ENCODE measurements around the gene RTTN.

RTTN gene

GRCh38 chr18:69969491-69969890 lies 236.0 kb downstream of the RTTN start:
- H3K4me1 ChIP-seq (ENCODE audit: control insufficient read depth, insufficient read depth, low read length): peaks cover 6% of the 10 kb centered on the region
- peak; percentile 54 for DNase-seq (ENCODE audit: low read depth)
- no peak overlapping the region for H3K4me3 ChIP-seq (ENCODE audit: low read length)
- no peak overlapping the region for H3K9ac ChIP-seq (ENCODE audit: low read length)
- H3K9me3 ChIP-seq (ENCODE audit: control insufficient read depth, low read length): peaks cover 6% of the 10 kb centered on the region
- H3K36me3 ChIP-seq (ENCODE audit: control insufficient read depth, insufficient read depth, low read length, severe bottlenecking): no peaks in the 10 kb centered on the region
- H3K27me3 ChIP-seq (replicated peaks; ENCODE audit: control insufficient read depth, insufficient read depth, low read length): no peaks in the 10 kb centered on the region

GRCh38 chr18:69968039-69968438 lies 237.4 kb downstream of the RTTN start:
- Histone ChIP-seq H3K9ac (ENCODE audit: low read length) (no peak overlapping the region), H3K36me3 (ENCODE audit: control insufficient read depth, insufficient read depth, low read length, severe bottlenecking) (no peaks in the 10 kb centered on the region), H3K4me1 (ENCODE audit: control insufficient read depth, insufficient read depth, low read length) (peaks cover 6% of the 10 kb centered on the region), H3K4me3 (ENCODE audit: low read length) (no peak overlapping the region), H3K9me3 (ENCODE audit: control insufficient read depth, low read length) (peaks cover 6% of the 10 kb centered on the region), H3K27me3 (replicated peaks; ENCODE audit: control insufficient read depth, insufficient read depth, low read length) (no peaks in the 10 kb centered on the region)
- no peak for DNase-seq (ENCODE audit: low read depth)

- Histone ChIP-seq H3K4me1 (ENCODE audit: control insufficient read depth, insufficient read depth, low read length) (no peaks in the 10 kb centered on the region), H3K27me3 (replicated peaks; ENCODE audit: control insufficient read depth, insufficient read depth, low read length) (no peaks in the 10 kb centered on the region), H3K9ac (ENCODE audit: low read length) (no peak overlapping the region), H3K4me3 (ENCODE audit: low read length) (no peak overlapping the region), H3K9me3 (ENCODE audit: control insufficient read depth, low read length) (no peaks in the 10 kb centered on the region), H3K36me3 (ENCODE audit: control insufficient read depth, insufficient read depth, low read length, severe bottlenecking) (no peaks in the 10 kb centered on the region)
- DNase-seq (ENCODE audit: low read depth): no peak
These were observed 242.3 kb downstream of the RTTN start for GRCh38 chr18:69963196-69963595.

- no peaks in the 10 kb centered on the region for H3K4me1 ChIP-seq (ENCODE audit: control insufficient read depth, insufficient read depth, low read length)
- no peaks in the 10 kb centered on the region for H3K9me3 ChIP-seq (ENCODE audit: control insufficient read depth, low read length)
- no peaks in the 10 kb centered on the region for H3K36me3 ChIP-seq (ENCODE audit: control insufficient read depth, insufficient read depth, low read length, severe bottlenecking)
- no peaks in the 10 kb centered on the region for H3K27me3 ChIP-seq (replicated peaks; ENCODE audit: control insufficient read depth, insufficient read depth, low read length)
- no peak for DNase-seq (ENCODE audit: low read depth)
- no peak overlapping the region for H3K9ac ChIP-seq (ENCODE audit: low read length)
- H3K4me3 ChIP-seq (ENCODE audit: low read length): no peak overlapping the region
These were observed 243.8 kb downstream of the RTTN start for GRCh38 chr18:69961718-69962117.

- Histone ChIP-seq H3K9ac (ENCODE audit: low read length) (no peak overlapping the region), H3K4me1 (ENCODE audit: control insufficient read depth, insufficient read depth, low read length) (no peaks in the 10 kb centered on the region), H3K9me3 (ENCODE audit: control insufficient read depth, low read length) (no peaks in the 10 kb centered on the region), H3K27me3 (replicated peaks; ENCODE audit: control insufficient read depth, insufficient read depth, low read length) (no peaks in the 10 kb centered on the region), H3K36me3 (ENCODE audit: control insufficient read depth, insufficient read depth, low read length, severe bottlenecking) (no peaks in the 10 kb centered on the region), H3K4me3 (ENCODE audit: low read length) (no peak overlapping the region)
- DNase-seq (ENCODE audit: low read depth): no peak
These were observed 247.1 kb downstream of the RTTN start for GRCh38 chr18:69958422-69958821.

GRCh38 chr18:69957747-69958146 lies 247.7 kb downstream of the RTTN start:
- no peak overlapping the region for H3K4me3 ChIP-seq (ENCODE audit: low read length)
- DNase-seq (ENCODE audit: low read depth): no peak
- H3K36me3 ChIP-seq (ENCODE audit: control insufficient read depth, insufficient read depth, low read length, severe bottlenecking): no peaks in the 10 kb centered on the region
- no peaks in the 10 kb centered on the region for H3K27me3 ChIP-seq (replicated peaks; ENCODE audit: control insufficient read depth, insufficient read depth, low read length)
- no peaks in the 10 kb centered on the region for H3K4me1 ChIP-seq (ENCODE audit: control insufficient read depth, insufficient read depth, low read length)
- H3K9me3 ChIP-seq (ENCODE audit: control insufficient read depth, low read length): no peaks in the 10 kb centered on the region
- H3K9ac ChIP-seq (ENCODE audit: low read length): no peak overlapping the region

GRCh38 chr18:69956665-69957620 lies 248.5 kb downstream of the RTTN start:
- no peaks in the 10 kb centered on the region for H3K4me1 ChIP-seq (ENCODE audit: control insufficient read depth, insufficient read depth, low read length)
- no peak for DNase-seq (ENCODE audit: low read depth)
- H3K27me3 ChIP-seq (replicated peaks; ENCODE audit: control insufficient read depth, insufficient read depth, low read length): no peaks in the 10 kb centered on the region
- no peak overlapping the region for H3K9ac ChIP-seq (ENCODE audit: low read length)
- no peaks in the 10 kb centered on the region for H3K9me3 ChIP-seq (ENCODE audit: control insufficient read depth, low read length)
- H3K36me3 ChIP-seq (ENCODE audit: control insufficient read depth, insufficient read depth, low read length, severe bottlenecking): no peaks in the 10 kb centered on the region
- H3K4me3 ChIP-seq (ENCODE audit: low read length): no peak overlapping the region

- DNase-seq (ENCODE audit: low read depth): no peak
- Histone ChIP-seq H3K9ac (ENCODE audit: low read length) (no peak overlapping the region), H3K27me3 (replicated peaks; ENCODE audit: control insufficient read depth, insufficient read depth, low read length) (no peaks in the 10 kb centered on the region), H3K9me3 (ENCODE audit: control insufficient read depth, low read length) (no peaks in the 10 kb centered on the region), H3K4me1 (ENCODE audit: control insufficient read depth, insufficient read depth, low read length) (peaks cover 4% of the 10 kb centered on the region), H3K4me3 (ENCODE audit: low read length) (no peak overlapping the region), H3K36me3 (ENCODE audit: control insufficient read depth, insufficient read depth, low read length, severe bottlenecking) (no peaks in the 10 kb centered on the region)
These were observed 249.4 kb downstream of the RTTN start for GRCh38 chr18:69956057-69956456.

- Histone ChIP-seq H3K9ac (ENCODE audit: low read length) (no peak overlapping the region), H3K4me1 (ENCODE audit: control insufficient read depth, insufficient read depth, low read length) (peaks cover 4% of the 10 kb centered on the region), H3K27me3 (replicated peaks; ENCODE audit: control insufficient read depth, insufficient read depth, low read length) (no peaks in the 10 kb centered on the region), H3K9me3 (ENCODE audit: control insufficient read depth, low read length) (no peaks in the 10 kb centered on the region), H3K36me3 (ENCODE audit: control insufficient read depth, insufficient read depth, low read length, severe bottlenecking) (no peaks in the 10 kb centered on the region), H3K4me3 (ENCODE audit: low read length) (no peak overlapping the region)
- DNase-seq (ENCODE audit: low read depth): no peak
These were observed 250.6 kb downstream of the RTTN start for GRCh38 chr18:69954719-69955480.

- H3K4me3 ChIP-seq (ENCODE audit: low read length): no peak overlapping the region
These were observed 252.3 kb downstream of the RTTN start for GRCh38 chr18:69953191-69953590.

More at GRCh38 chr18:69953191-69953590, 252.3 kb downstream of the RTTN start:
- DNase-seq (ENCODE audit: low read depth): no peak
- no peaks in the 10 kb centered on the region for H3K27me3 ChIP-seq (replicated peaks; ENCODE audit: control insufficient read depth, insufficient read depth, low read length)
- H3K4me1 ChIP-seq (ENCODE audit: control insufficient read depth, insufficient read depth, low read length): peaks cover 4% of the 10 kb centered on the region
- H3K9ac ChIP-seq (ENCODE audit: low read length): no peak overlapping the region
- H3K36me3 ChIP-seq (ENCODE audit: control insufficient read depth, insufficient read depth, low read length, severe bottlenecking): no peaks in the 10 kb centered on the region
- H3K9me3 ChIP-seq (ENCODE audit: control insufficient read depth, low read length): no peaks in the 10 kb centered on the region
